H1 (cell line): Measurements from ENCODE around the gene SOCS6. TPM values are rescaled to one million over a fixed set of nuclear protein-coding genes. Genes with fewer than 3 reads are reported as not detected.

ENCODE experiments used
- FOSL1 ChIP-seq: IDR thresholded peaks from 2 replicates; pipeline ENCODE4 v1.6.1; 2011; ENCODE audit warnings: mild to moderate bottlenecking, low read depth, low read length, moderate library complexity; ENCODE audit not compliant: insufficient read depth
- POLR2AphosphoS5 ChIP-seq: IDR thresholded peaks from 2 replicates; pipeline ENCODE4 v1.6.1; 2011; ENCODE audit warnings: low read depth, low read length
- polyA plus RNA-seq, 7 experiments: library from polyadenylated mRNA; depleted of rRNA in 3 of 7; stranded (reverse) in 5 of 7; unstranded in 2 of 7; fragments of >200 nt in 5 of 7; fragments of 200-250 nt in 2 of 7; gene quantifications; 1 replicate in 5 of 7; 2 replicates in 1 of 7; 4 replicates in 1 of 7; pipeline versions ENCODE4 v1.2.1 to v1.2.3, GENCODE V29; 2011 to 2013; ENCODE audit warnings: missing spikeins in 2 of 7, mixed read lengths in 2 of 7
- total RNA-seq: library from RNA; stranded (reverse); fragmentation: NEBNext Ultra II Directional; extraction: Animal tissue kit (Norgen Biotek cat#: 25700); gene quantifications from 2 replicates; pipeline ENCODE4 v1.2.1, GENCODE V29; 2021

SOCS6 gene
- total and polyA plus RNA-seq, 2 of the 8 experiments (the other 6 are each of a cell fraction or from before 2014, with no cell fraction given) = 9.1 to 22.9 TPM

GRCh38 chr18:70330887-70331286 is 42.0 kb downstream of the SOCS6 start (continued):
- TF ChIP-seq FOSL1 = no peak
- no peak for TF ChIP-seq POLR2AphosphoS5
